KOPT-K1 (cell line): ENCODE data around the gene ARSJ.
"Not testable (repeated sequence)": the region's sequence is repeated elsewhere in the genome, so short reads cannot be mapped to it uniquely, and the experiment has no call there.

Source experiments
- H3K27ac ChIP-seq: fragments of 200-600 bp; sonication (generic); 2 replicates; pipeline ENCODE4 v1.5.1; 2016; ENCODE audit warnings: antibody characterized with exemption, mild to moderate bottlenecking, low read depth, low read length; ENCODE audit not compliant: poor library complexity, severe bottlenecking
- H3K36me3 ChIP-seq: fragments of 200-600 bp; sonication (generic); 2 replicates; pipeline ENCODE4 v1.5.1; 2017; ENCODE audit warnings: antibody characterized with exemption, mild to moderate bottlenecking, low read length, moderate library complexity; ENCODE audit not compliant: insufficient read depth
- H3K9me3 ChIP-seq: fragments of 200-600 bp; sonication (generic); 2 replicates; pipeline ENCODE4 v1.5.1; 2017; ENCODE audit warnings: antibody characterized with exemption, low read length, mild to moderate bottlenecking; ENCODE audit not compliant: insufficient read depth, poor library complexity, severe bottlenecking

Gene ARSJ

DNA sequence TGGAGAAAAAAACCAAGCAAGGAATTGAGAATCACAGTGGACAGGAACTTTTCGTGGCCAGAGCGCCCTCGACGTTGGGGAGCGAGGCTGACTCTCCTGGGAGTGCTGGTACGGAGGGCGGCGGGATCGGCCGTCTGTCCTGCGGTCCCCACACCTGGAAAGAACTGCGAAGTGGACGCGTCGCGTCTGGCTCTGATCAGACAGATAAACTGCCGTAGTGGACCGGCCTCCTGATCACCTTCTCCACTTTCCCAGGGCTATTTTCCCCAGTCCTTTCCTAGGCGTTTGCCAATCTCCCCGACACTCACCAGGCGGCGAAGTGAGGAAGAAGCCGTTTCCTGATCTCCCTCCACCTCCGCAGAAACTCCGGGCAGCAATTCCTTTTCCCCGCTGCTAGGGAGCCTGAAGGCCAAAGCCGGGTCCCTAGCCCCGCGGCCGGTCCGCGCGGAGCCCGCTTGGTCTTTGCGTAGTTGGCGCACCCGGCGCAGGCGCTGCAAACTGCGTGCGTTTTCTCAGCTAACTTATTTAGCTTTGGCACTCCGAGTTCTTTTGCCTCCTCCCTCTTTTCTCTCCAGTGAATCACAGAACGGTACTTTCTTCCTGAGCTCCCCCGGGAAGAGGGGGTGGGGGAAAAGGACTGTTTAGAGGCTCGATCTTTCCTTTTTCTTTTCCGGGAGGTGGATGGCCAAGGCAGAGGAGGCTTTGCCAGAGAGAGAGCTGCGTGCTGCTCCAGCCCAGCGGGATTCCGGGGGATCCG, at the start of gene ARSJ:
ARSJ (minus strand) TSS at position 500 of the 757 bp plus-strand sequence. CDS start 813 bp downstream, outside the sequence.
- no peak within 1 kb of the TSS for H3K27ac ChIP-seq
- H3K36me3 ChIP-seq: no peaks in the 10 kb centered on the region
- peaks cover 25% of the 10 kb centered on the region for H3K9me3 ChIP-seq

DNA sequence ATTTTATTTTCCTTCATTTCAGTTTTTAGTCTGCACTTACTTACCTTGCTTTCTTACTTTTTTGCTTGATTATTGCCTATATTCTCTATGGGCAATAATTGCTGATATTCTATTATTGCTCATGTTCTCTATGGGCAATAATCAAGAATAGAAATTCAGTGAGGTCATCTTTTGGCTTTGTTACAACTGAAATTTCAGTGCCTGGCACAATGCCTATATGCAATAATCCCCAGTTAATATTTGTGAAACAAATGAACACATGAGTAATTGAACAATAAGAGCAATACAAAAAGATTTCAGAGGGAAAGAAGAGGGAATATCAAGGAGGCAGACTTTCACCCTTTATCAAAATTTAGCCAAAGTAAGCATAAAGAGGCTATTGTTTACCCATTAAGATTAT, 48.6 kb upstream of the ARSJ start:
- H3K9me3 ChIP-seq: no peaks in the 10 kb centered on the region
- H3K27ac ChIP-seq: no peak overlapping the region
- H3K36me3 ChIP-seq: no peaks in the 10 kb centered on the region

DNA sequence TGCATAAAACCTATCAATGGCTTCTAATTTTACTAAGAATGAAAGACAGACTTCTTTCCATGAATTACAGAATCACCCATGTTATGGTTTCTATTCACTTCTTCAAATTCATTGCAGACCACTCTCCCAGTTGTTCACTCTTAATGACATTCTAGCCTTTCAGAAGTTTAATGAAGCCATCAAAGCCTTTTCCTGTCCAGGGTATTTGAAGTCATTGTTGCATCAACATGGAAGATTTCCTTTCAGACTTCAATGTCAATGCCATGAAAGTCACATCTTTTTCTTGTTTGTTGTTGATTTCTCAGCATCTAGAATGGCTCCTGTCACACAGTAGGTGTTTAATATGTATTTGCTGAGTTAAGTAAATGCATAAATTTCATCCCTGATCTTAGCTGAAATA, 48.1 kb upstream of the ARSJ start:
- no peak overlapping the region for H3K27ac ChIP-seq
- H3K36me3 ChIP-seq: no peaks in the 10 kb centered on the region
- no peaks in the 10 kb centered on the region for H3K9me3 ChIP-seq

DNA sequence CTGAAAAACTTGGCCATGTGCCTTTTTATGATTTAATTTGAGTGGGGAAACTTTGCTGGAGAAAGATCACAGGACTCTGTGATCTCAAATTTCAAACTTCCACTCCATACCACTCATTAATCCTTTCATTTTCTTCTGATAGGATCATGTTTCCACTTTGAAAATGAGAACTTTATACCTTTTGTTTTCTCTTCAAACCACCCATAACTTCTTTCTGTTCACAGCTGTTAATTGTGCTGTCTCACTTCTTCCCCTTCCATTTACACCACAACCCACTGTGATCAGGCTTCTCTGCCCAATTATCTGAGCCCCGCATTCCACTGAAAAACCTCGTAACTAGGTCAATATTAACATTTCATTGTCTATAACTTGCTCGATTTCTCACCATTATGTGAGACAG, 47.0 kb upstream of the ARSJ start:
- Histone ChIP-seq H3K36me3 (no peaks in the 10 kb centered on the region), H3K9me3 (no peaks in the 10 kb centered on the region), H3K27ac (no peak overlapping the region)

DNA sequence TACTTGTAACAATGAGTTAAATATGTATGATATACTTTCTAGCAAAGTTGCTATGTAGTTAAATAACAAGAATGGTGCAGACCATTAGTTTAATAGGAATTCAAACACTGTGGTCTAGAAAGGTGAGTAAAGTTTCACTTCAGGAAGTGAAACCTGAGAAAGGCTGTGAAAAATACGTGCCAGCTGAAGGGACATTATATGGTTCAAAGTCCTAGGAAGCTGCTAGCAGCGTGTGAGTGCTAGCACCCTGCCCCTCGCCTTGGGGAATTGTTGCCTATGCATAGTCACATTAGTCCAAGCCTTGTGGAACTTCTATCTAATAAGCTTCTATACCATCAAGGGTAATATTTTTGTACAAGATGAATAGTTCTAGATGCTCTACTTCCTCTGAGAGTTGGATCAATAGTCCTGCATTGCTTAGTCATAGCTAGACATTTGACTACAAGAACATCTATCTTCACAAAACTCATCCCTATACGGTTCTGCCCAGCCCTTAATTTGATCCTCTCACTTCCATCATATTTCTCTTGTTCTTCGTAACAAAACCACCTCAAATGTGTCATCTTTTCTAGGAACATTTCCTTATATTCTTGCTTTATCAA, 45.8 kb upstream of the ARSJ start:
- Histone ChIP-seq H3K36me3 (no peaks in the 10 kb centered on the region), H3K27ac (no peak overlapping the region), H3K9me3 (no peaks in the 10 kb centered on the region)

DNA sequence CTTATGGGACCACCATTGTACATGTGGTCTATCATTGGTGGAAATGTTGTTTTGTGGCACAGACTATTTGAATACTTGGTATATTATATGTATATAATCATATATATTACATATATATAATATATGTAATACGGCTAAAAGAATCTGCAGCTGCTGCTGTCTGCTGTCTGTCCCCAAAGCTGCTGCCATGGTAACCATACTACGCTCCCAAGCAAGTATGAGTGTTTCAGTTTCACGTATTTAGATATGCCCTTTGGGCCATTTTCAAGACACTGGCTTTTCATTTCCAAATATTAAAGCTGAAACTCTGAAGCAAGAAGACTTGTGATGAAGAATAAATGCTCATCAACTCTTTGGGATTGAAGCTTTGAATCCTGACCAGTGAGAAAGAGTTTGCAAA, 42.0 kb upstream of the ARSJ start:
- Histone ChIP-seq H3K9me3 (no peaks in the 10 kb centered on the region), H3K27ac (no peak overlapping the region), H3K36me3 (no peaks in the 10 kb centered on the region)

DNA sequence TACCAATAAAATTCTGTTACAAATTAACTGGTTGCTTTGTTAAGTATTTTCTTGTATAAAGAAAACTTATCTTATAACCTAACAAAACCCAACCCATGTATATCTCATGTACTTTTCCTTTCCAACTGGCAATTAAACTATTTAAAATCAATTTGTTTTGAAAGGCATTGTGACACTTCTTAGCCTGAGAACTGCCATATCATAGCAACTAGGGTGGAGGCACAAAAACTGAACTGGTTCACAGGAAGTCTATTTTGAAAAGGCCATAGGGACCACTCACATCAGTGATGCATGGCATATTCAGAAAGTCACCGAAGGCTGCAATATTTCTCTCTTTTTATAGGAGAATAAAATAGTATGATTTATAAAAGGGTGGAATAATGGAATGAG, 40.5 kb upstream of the ARSJ start:
- Histone ChIP-seq H3K9me3 (no peaks in the 10 kb centered on the region), H3K36me3 (no peaks in the 10 kb centered on the region), H3K27ac (no peak overlapping the region)

DNA sequence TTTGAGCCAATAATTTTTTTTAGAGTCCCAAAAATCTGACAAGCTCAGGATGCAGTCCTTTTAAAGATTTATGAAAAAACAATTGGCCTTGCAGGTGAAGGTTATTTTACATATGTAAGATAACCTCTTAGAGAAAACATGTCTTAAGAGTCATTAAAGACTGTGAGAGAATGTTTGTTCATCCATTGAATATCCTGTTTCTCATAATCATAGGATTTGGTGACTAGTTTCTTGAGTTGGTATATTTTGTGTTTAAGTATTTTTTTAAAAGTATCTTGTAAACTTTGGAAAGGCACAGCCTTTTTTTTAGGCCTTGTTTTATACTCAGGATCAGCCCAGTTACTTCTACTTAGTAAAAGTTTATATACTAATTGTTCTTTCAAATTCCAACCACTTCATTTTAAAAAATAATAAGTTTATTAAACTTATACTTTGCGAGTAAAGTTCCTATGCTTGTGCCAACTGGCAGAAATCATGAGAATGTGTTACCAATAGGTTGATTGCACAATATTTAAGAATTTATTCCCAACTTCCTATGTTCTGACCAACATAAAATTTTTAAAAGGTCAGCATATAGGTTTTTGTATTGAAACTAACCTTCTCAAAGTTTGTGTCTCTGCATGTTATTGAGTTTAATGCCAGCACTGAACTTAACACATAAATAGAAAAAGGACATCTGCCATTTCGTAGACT, 40.0 kb upstream of the ARSJ start:
- Histone ChIP-seq H3K36me3 (no peaks in the 10 kb centered on the region), H3K9me3 (no peaks in the 10 kb centered on the region), H3K27ac (no peak overlapping the region)

DNA sequence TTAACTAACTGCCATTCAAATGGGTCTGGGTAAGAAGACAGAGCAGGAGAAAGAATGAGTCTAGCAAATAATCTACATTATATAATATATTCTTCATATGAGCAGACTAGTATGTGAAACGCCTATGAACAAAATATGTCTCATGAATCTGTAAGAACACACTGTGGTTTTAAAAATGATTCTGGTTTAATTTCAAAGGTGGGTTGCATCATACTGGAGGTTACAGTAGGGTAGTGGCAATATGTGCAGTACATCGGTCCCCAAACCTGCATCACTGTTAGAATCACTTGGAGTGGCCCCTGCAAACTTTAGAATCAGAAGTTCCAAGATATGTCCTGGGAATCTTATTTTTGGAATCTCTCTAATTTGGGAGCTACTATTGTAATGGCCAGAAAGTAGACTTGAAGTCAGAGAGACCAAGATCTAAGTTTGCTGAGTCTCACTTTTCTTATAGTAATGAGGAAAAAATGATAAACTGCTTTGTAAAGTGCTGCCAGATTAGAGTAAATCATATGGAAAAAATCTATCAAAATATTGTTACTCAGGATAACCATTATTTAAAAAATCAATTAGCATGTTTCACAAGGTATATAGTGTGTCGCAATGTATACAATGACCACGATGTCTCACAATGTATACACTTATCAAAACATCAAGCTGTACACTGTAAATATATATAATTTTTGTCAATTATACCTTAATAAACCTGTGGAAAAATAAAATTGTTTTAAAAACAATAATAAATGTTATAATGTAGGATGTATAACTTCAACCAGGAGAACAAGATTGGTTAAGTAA, 37.9 kb upstream of the ARSJ start:
- no peaks in the 10 kb centered on the region for H3K36me3 ChIP-seq
- no peaks in the 10 kb centered on the region for H3K9me3 ChIP-seq
- H3K27ac ChIP-seq: no peak overlapping the region

DNA sequence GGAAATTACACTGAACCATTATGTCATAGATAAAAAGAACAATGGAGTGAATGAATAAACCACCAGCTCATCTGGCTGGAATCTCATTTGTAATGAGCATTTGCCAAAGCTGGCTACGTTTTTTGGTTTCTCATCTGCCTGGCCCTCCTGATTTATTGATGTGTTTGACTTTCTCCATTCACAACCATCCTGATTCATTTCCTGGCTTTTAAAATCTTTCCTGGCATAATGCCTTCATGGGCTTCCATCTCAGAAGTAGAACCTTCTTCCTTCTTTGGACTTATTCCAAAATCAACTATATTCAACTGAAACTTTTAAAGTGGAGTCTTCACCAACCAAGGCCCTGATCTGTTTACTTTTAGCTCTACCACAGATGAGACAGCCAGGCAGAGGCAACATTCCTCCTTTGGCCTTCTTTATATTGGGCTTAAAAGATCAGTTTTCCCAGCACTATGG, 36.0 kb upstream of the ARSJ start:
- peaks cover 6% of the 10 kb centered on the region for H3K9me3 ChIP-seq
- H3K36me3 ChIP-seq: no peaks in the 10 kb centered on the region
- H3K27ac ChIP-seq: no peak overlapping the region

DNA sequence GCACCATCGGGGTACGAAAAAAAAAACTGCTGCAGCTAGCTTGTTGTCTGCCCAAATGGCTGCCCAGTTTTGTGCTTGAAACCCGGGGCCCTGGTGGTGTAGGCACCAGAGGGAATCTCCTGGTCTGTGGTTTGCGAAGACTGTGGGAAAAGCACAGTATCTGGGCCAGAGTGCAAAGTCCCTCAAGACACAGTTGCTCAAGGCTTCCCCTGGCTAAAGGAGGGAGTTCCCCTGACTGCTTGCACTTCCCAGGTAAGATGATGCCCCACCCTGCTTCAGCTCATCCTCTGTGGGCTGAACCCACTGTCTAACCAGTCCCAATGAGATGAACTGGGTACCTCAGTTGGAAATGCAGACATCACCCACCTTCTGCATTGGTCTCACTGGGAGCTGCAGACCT, 33.8 kb upstream of the ARSJ start:
- not testable (repeated sequence) for H3K27ac ChIP-seq, H3K36me3 ChIP-seq
- peaks cover 15% of the 10 kb centered on the region for H3K9me3 ChIP-seq

DNA sequence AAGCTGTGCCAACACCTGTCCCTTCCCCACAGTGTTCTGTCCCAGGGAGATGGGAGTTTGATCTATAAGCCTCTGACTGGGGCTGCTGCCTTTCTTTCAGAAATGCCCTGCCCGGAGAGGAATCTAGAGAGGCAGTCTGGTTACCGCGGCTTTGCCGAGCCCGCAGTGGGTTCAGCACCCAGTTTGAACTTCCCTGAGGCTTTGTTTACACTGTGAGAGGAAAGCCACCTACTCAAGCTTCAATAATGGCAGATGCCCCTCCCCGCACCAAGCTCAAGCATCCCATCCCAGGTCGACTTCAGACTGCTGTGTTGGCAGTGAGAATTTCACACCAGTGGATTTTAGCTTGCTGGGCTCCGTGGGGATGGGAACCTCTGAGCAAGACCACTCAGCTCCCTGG, 33.3 kb upstream of the ARSJ start:
- Histone ChIP-seq H3K36me3 (no peaks in the 10 kb centered on the region), H3K27ac (no peak overlapping the region), H3K9me3 (peaks cover 15% of the 10 kb centered on the region)

DNA sequence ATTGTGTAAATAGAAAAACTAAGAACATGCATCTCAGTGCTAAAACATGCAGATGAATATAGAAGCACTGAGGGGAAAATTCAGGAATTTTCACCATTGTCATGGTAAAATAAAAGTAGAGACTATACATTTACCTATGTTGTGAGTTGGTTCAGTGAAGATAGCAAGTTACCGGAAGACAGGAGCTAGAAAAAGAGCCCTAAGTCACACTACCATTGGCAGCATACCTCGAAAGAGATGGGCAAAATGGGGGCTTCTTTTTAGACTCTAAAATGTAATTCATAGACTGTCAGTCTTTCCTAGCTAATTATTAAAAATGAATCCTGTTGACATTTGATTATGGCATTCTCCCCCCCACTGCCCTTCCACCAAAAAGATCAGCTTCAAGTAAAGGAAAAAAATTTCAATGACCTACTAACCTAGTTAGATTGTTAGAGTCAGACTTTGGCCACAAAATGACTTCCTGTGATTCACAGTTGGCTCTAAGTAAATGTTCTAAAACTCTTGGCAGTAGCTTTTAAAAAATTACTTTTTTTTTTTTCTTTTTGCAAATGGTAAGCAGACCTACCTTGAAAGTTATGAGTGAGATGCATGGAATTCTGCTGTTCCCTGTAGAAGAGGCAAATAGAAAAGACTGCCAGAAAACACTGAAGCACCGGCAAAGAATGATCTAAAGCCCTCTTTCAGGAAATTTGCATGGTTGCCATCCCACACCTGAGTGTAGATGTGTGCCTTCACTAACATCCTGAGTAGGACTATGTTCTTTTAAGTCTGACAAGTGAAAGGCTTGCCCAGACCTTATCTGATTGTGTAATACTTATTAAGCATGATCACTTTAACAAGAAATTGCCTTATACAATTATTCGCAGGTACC, 26.4 kb upstream of the ARSJ start:
- H3K9me3 ChIP-seq: peaks cover 9% of the 10 kb centered on the region

DNA sequence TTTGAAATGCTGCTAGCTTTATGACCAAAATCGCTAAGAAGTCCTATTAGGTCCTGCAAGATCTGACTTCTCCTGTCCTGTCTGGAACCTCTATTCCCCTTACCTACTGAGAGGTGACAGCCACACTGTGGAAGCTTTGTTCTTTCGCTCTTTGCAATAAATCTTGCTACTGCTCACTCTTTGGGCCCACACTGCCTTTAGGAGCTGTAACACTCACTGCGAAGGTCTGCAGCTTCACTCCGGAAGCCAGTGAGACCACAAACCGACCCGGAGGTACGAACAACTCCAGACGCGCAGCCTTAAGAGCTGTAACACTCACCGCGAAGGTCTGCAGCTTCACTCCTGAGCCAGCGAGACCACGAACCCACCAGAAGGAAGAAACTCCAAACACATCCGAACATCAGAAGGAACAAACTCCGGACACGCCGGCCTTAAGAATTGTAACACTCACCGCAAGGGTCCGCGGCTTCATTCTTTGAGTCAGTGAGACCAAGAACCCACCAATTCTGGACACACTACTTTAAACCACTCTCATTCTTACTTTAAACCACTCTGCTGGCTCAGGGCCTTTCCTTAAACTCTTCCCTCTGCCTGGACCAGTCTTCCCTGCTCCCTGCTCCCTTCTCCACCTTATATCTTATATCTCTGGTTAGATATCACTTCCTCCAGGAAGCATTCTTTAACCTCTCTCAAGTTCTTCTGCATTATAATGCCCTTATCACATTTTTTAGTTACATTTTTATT, 25.2 kb upstream of the ARSJ start:
- not testable (repeated sequence) for H3K9me3 ChIP-seq, H3K36me3 ChIP-seq
- H3K27ac ChIP-seq: peak overlapping the region; percentile 76

More for the DNA sequence above, 26.4 kb upstream of the ARSJ start:
- Histone ChIP-seq H3K27ac (peak overlapping the region; percentile 76), H3K36me3 (no peaks in the 10 kb centered on the region)
